ENCODE measurements around the gene TAS2R10. TPM values are rescaled to one million over a fixed set of nuclear protein-coding genes. Genes with fewer than 3 reads are reported as not detected.

Gene TAS2R10, protein sequence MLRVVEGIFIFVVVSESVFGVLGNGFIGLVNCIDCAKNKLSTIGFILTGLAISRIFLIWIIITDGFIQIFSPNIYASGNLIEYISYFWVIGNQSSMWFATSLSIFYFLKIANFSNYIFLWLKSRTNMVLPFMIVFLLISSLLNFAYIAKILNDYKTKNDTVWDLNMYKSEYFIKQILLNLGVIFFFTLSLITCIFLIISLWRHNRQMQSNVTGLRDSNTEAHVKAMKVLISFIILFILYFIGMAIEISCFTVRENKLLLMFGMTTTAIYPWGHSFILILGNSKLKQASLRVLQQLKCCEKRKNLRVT
- total RNA-seq (2022; extraction: Qiagen RNA extraction): 0.11 to 0.13 TPM in 2 of 5 replicates, not detected in the others

DNA sequence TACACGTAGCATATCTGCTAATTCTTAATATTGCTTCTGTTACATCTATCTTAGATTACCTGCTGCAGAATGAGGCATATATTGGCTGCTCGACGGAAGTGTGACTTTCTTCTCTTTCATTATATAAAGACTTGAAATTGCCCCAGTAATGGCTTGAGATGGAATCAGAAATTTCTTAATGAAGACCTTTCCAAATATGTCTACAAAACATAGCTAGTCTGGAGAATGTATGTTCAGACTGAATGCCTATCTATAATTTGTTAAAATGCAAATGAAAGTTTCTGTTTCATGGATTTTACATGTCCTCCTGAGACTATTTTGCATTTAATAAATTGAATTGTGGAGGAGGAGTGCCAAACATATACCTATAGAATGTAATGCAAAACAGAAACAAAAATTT lies at the start of gene TAS2R10:
TAS2R10 (minus strand) TSS at position 101 of the 400 bp plus-strand sequence; CDS start at position 12, 89 bp downstream.

DNA sequence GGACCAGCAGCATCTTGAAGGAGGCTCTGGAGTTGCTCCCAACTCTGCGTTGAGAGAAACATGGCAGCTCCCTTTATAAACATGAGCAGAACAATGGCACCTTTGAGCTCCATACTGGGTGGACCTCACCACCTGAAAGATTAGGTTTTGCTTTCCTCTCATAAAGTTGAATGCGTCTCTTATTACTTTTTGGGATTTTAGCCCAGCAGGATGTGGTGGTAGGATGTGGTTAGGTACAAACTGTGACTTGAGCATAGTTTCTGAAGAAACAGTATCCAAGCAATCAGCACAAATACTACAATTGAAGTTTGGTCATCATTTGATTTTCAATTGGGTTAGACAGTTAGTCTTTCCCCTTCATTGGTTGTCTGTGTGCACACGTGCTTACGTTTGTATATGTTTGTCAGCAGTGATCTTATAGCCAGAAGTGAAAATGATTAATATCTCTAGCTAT lies 23.3 kb upstream of the TAS2R10 start, which contains the start of gene PRR4:
PRR4 (minus strand) TSS at position 51 of the 454 bp plus-strand sequence; CDS start at position 13, 38 bp downstream.

GRCh38 chr12:10810068-10810467 lies 16.1 kb downstream of the TAS2R10 start, which contains the start of gene TAS2R9:
Gene TAS2R9, minus strand, starts transcription at chr12:10810168. Its CDS starts 93 bp downstream, at chr12:10810075.

GRCh38 chr12:10807186-10807585 lies 19.0 kb downstream of the TAS2R10 start, which contains the start of gene TAS2R8:
Gene TAS2R8, minus strand, starts transcription at chr12:10807286. Its CDS starts 306 bp downstream, at chr12:10806980.

GRCh38 chr12:10802587-10802986 lies 23.6 kb downstream of the TAS2R10 start, which contains the start of gene TAS2R7:
Gene TAS2R7, minus strand, starts transcription at chr12:10802627. Its CDS starts 57 bp downstream, at chr12:10802570.

Other genes with a start within 250 kb of the TAS2R10 start
- gene MAGOHB, start 212.7 kb downstream of the TAS2R10 start, total RNA-seq (2022; extraction: Qiagen RNA extraction): 40.4 to 75.6 TPM (median 46.4 TPM) in 5 replicates
- 0.11 to 0.51 TPM (median 0.20 TPM) in 5 replicates for gene STYK1, start 152.3 kb downstream of the TAS2R10 start, total RNA-seq (2022; extraction: Qiagen RNA extraction)
- gene YBX3, start 103.0 kb downstream of the TAS2R10 start, total RNA-seq (2022; extraction: Qiagen RNA extraction): 248 to 287 TPM (median 273 TPM) in 5 replicates
- gene TAS2R7, start 23.7 kb downstream of the TAS2R10 start, total RNA-seq (2022; extraction: Qiagen RNA extraction): not detected in 5 replicates
- gene TAS2R8, start 19.1 kb downstream of the TAS2R10 start, total RNA-seq (2022; extraction: Qiagen RNA extraction): not detected in 5 replicates
- not detected in 5 replicates for gene TAS2R9, start 16.2 kb downstream of the TAS2R10 start, total RNA-seq (2022; extraction: Qiagen RNA extraction)
- 1.1 to 3.9 TPM (median 3.0 TPM) in 5 replicates for gene PRR4, start 23.1 kb upstream of the TAS2R10 start, total RNA-seq (2022; extraction: Qiagen RNA extraction)
- 1.8 to 3.2 TPM (median 2.4 TPM) in 5 replicates for gene PRH1, start 57.9 kb upstream of the TAS2R10 start, total RNA-seq (2022; extraction: Qiagen RNA extraction)
- not detected in 5 replicates for gene TAS2R13, start 83.2 kb upstream of the TAS2R10 start, total RNA-seq (2022; extraction: Qiagen RNA extraction)
- gene PRH2, start 102.9 kb upstream of the TAS2R10 start, total RNA-seq (2022; extraction: Qiagen RNA extraction): 0.26 to 0.27 TPM in 2 of 5 replicates, not detected in the others
- gene TAS2R14, start 112.9 kb upstream of the TAS2R10 start, total RNA-seq (2022; extraction: Qiagen RNA extraction): 0.28 to 0.62 TPM (median 0.55 TPM) in 5 replicates
- gene TAS2R50, start 160.6 kb upstream of the TAS2R10 start, total RNA-seq (2022; extraction: Qiagen RNA extraction): not detected in 5 replicates
- gene TAS2R20, start 171.9 kb upstream of the TAS2R10 start, total RNA-seq (2022; extraction: Qiagen RNA extraction): 0.06 to 0.12 TPM (median 0.11 TPM) in 3 of 5 replicates, not detected in the others
- 0.09 to 0.15 TPM in 2 of 5 replicates, not detected in the others for gene TAS2R19, start 196.3 kb upstream of the TAS2R10 start, total RNA-seq (2022; extraction: Qiagen RNA extraction)
- 0.08 to 0.27 TPM (median 0.11 TPM) in 4 of 5 replicates, not detected in the other for gene TAS2R31, start 205.0 kb upstream of the TAS2R10 start, total RNA-seq (2022; extraction: Qiagen RNA extraction)
- gene TAS2R46, start 235.9 kb upstream of the TAS2R10 start, total RNA-seq (2022; extraction: Qiagen RNA extraction): not detected in 5 replicates